ENCODE measurements around the gene MSANTD1. TPM values are rescaled to one million over a fixed set of nuclear protein-coding genes. Genes with fewer than 3 reads are reported as not detected.

MSANTD1 gene
- total RNA-seq, 1 experiment from 2014 or later, result 1.4 TPM

- H3K27me3 Mint-ChIP-seq (ENCODE audit: unreplicated experiment), result no peaks in the 10 kb centered on the region
- CTCF ChIA-PET, result no interaction called here
- H3K36me3 Mint-ChIP-seq (ENCODE audit: insufficient read depth, unreplicated experiment), result peaks cover 10% of the 10 kb centered on the region
- TF ChIP-seq, protein P1, sequence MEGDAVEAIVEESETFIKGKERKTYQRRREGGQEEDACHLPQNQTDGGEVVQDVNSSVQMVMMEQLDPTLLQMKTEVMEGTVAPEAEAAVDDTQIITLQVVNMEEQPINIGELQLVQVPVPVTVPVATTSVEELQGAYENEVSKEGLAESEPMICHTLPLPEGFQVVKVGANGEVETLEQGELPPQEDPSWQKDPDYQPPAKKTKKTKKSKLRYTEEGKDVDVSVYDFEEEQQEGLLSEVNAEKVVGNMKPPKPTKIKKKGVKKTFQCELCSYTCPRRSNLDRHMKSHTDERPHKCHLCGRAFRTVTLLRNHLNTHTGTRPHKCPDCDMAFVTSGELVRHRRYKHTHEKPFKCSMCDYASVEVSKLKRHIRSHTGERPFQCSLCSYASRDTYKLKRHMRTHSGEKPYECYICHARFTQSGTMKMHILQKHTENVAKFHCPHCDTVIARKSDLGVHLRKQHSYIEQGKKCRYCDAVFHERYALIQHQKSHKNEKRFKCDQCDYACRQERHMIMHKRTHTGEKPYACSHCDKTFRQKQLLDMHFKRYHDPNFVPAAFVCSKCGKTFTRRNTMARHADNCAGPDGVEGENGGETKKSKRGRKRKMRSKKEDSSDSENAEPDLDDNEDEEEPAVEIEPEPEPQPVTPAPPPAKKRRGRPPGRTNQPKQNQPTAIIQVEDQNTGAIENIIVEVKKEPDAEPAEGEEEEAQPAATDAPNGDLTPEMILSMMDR (IDR thresholded peaks at IDR 0.05; ENCODE audit: unreplicated experiment), result no peak
- H3K27ac Mint-ChIP-seq (ENCODE audit: unreplicated experiment), result no peak overlapping the region
- no peak for DNase-seq
- no peak overlapping the region for H3K4me3 Mint-ChIP-seq (ENCODE audit: low read depth, unreplicated experiment)
- BruUV-seq (replicated peaks), result no TSS peak
- intact Hi-C loops (cut with micrococcal nuclease; ENCODE audit: unreplicated experiment), result no loop called here
- H3K9me3 Mint-ChIP-seq (ENCODE audit: low read depth, unreplicated experiment), result no peaks in the 10 kb centered on the region
- no peaks in the 10 kb centered on the region for H3K4me1 Mint-ChIP-seq (ENCODE audit: low read depth, unreplicated experiment)
These were observed 8.7 kb upstream of the MSANTD1 start for GRCh38 chr4:3239998-3240920.

DNA sequence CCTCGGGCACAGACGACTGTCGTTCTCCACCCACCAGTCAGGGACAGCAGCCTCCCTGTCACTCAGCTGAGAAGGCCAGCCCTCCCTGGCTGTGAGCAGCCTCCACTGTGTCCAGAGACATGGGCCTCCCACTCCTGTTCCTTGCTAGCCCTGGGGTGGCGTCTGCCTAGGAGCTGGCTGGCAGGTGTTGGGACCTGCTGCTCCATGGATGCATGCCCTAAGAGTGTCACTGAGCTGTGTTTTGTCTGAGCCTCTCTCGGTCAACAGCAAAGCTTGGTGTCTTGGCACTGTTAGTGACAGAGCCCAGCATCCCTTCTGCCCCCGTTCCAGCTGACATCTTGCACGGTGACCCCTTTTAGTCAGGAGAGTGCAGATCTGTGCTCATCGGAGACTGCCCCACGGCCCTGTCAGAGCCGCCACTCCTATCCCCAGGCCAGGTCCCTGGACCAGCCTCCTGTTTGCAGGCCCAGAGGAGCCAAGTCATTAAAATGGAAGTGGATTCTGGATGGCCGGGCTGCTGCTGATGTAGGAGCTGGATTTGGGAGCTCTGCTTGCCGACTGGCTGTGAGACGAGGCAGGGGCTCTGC, 7.9 kb upstream of the MSANTD1 start:
- no peak overlapping the region for H3K4me3 Mint-ChIP-seq (ENCODE audit: low read depth, unreplicated experiment)
- no peaks in the 10 kb centered on the region for H3K9me3 Mint-ChIP-seq (ENCODE audit: low read depth, unreplicated experiment)
- DNase-seq, result no peak
- intact Hi-C loops (cut with micrococcal nuclease; ENCODE audit: unreplicated experiment), result no loop called here
- no peaks in the 10 kb centered on the region for H3K27me3 Mint-ChIP-seq (ENCODE audit: unreplicated experiment)
- BruUV-seq (replicated peaks), result no TSS peak
- peaks cover 10% of the 10 kb centered on the region for H3K36me3 Mint-ChIP-seq (ENCODE audit: insufficient read depth, unreplicated experiment)
- no peaks in the 10 kb centered on the region for H3K4me1 Mint-ChIP-seq (ENCODE audit: low read depth, unreplicated experiment)
- TF ChIP-seq, protein P1 (IDR thresholded peaks at IDR 0.05; ENCODE audit: unreplicated experiment), result no peak
- no peak overlapping the region for H3K27ac Mint-ChIP-seq (ENCODE audit: unreplicated experiment)
- CTCF ChIA-PET, result no interaction called here

GRCh38 chr4:3241898-3242524, 6.9 kb upstream of the MSANTD1 start:
- BruUV-seq (replicated peaks), result no TSS peak
- H3K36me3 Mint-ChIP-seq (ENCODE audit: insufficient read depth, unreplicated experiment), result peaks cover 10% of the 10 kb centered on the region
- no peak for DNase-seq
- H3K9me3 Mint-ChIP-seq (ENCODE audit: low read depth, unreplicated experiment), result no peaks in the 10 kb centered on the region
- no peak overlapping the region for H3K27ac Mint-ChIP-seq (ENCODE audit: unreplicated experiment)
- CTCF ChIA-PET, result no interaction called here
- no peaks in the 10 kb centered on the region for H3K27me3 Mint-ChIP-seq (ENCODE audit: unreplicated experiment)
- no peaks in the 10 kb centered on the region for H3K4me1 Mint-ChIP-seq (ENCODE audit: low read depth, unreplicated experiment)
- TF ChIP-seq, protein P1 (IDR thresholded peaks at IDR 0.05; ENCODE audit: unreplicated experiment), result no peak
- no peak overlapping the region for H3K4me3 Mint-ChIP-seq (ENCODE audit: low read depth, unreplicated experiment)
- intact Hi-C loops (cut with micrococcal nuclease; ENCODE audit: unreplicated experiment), result no loop called here

DNA sequence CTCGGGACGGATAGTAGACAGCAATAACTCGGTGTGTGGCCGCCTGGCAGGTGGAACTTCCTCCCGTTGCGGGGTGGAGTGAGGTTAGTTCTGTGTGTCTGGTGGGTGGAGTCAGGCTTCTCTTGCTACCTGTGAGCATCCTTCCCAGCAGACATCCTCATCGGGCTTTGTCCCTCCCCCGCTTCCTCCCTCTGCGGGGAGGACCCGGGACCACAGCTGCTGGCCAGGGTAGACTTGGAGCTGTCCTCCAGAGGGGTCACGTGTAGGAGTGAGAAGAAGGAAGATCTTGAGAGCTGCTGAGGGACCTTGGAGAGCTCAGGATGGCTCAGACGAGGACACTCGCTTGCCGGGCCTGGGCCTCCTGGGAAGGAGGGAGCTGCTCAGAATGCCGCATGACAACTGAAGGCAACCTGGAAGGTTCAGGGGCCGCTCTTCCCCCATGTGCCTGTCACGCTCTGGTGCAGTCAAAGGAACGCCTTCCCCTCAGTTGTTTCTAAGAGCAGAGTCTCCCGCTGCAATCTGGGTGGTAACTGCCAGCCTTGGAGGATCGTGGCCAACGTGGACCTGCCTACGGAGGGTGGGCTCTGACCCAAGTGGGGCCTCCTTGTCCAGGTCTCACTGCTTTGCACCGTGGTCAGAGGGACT, 5.7 kb upstream of the MSANTD1 start:
- TF ChIP-seq, protein P1 (IDR thresholded peaks at IDR 0.05; ENCODE audit: unreplicated experiment), result no peak
- no peaks in the 10 kb centered on the region for H3K4me1 Mint-ChIP-seq (ENCODE audit: low read depth, unreplicated experiment)
- no peaks in the 10 kb centered on the region for H3K27me3 Mint-ChIP-seq (ENCODE audit: unreplicated experiment)
- H3K36me3 Mint-ChIP-seq (ENCODE audit: insufficient read depth, unreplicated experiment), result peaks cover 12% of the 10 kb centered on the region
- CTCF ChIA-PET, result no interaction called here
- no peak overlapping the region for H3K4me3 Mint-ChIP-seq (ENCODE audit: low read depth, unreplicated experiment)
- intact Hi-C loops (cut with micrococcal nuclease; ENCODE audit: unreplicated experiment), result no loop called here
- H3K9me3 Mint-ChIP-seq (ENCODE audit: low read depth, unreplicated experiment), result no peaks in the 10 kb centered on the region
- no peak for DNase-seq
- no peak overlapping the region for H3K27ac Mint-ChIP-seq (ENCODE audit: unreplicated experiment)
- no TSS peak for BruUV-seq (replicated peaks)

Measured in Calu3 (cell line).